Neural progenitor cell (in vitro differentiated cells): ENCODE data around the gene USP10. TPM values are rescaled to one million over a fixed set of nuclear protein-coding genes. Genes with fewer than 3 reads are reported as not detected.
A peak's percentile ranks its signal among the peaks of the same experiment; 100 is the strongest.

ENCODE experiments used
- DNase-seq: peaks from one replicate; pipeline ENCODE4 v3.0.0-alpha.2; 2016; ENCODE audit warnings: low spot score
- H2AFZ ChIP-seq: fragments of 200-600 bp; sonication (generic); replicated peaks from 2 replicates; pipeline ENCODE4 v1.6.1; 2016; ENCODE audit warnings: antibody characterized with exemption
- H3F3A ChIP-seq: fragments of 200-600 bp; sonication (generic); 2 replicates; pipeline ENCODE4 v1.6.1; 2016; ENCODE audit warnings: antibody characterized with exemption, low read depth
- H3K27ac ChIP-seq: fragments of 200-600 bp; sonication (generic); 2 replicates; pipeline ENCODE4 v1.5.1; 2016; ENCODE audit warnings: mild to moderate bottlenecking
- H3K27me3 ChIP-seq: fragments of 200-600 bp; sonication (generic); 2 replicates; pipeline ENCODE4 v1.6.1; 2016; ENCODE audit warnings: mild to moderate bottlenecking, moderate library complexity
- H3K36me3 ChIP-seq: fragments of 200-600 bp; sonication (generic); 2 replicates; pipeline ENCODE4 v1.5.1; 2016
- H3K4me1 ChIP-seq: fragments of 200-600 bp; sonication (generic); 2 replicates; pipeline ENCODE4 v1.6.1; 2016; ENCODE audit warnings: mixed run types
- H3K4me2 ChIP-seq: fragments of 200-600 bp; sonication (generic); 2 replicates; pipeline ENCODE4 v1.6.1; 2016
- H3K4me3 ChIP-seq: fragments of 200-600 bp; sonication (generic); 2 replicates; pipeline ENCODE4 v1.5.1; 2016
- H3K79me2 ChIP-seq: fragments of 200-600 bp; sonication (generic); 2 replicates; pipeline ENCODE4 v1.6.1; 2016; ENCODE audit warnings: low read depth
- H3K9ac ChIP-seq: fragments of 200-600 bp; sonication (generic); 2 replicates; pipeline ENCODE4 v1.6.1; 2016
- H3K9me3 ChIP-seq: fragments of 200-600 bp; sonication (generic); 2 replicates; pipeline ENCODE4 v1.5.1; 2016; ENCODE audit warnings: low read depth
- H4K20me1 ChIP-seq: fragments of 200-600 bp; sonication (generic); 2 replicates; pipeline ENCODE4 v1.6.1; 2016; ENCODE audit warnings: low read depth
- H3K27ac Mint-ChIP-seq: 3 replicates; pipeline ENCODE4 v1.8.0; 2021; ENCODE audit warnings: mixed read lengths
- H3K27me3 Mint-ChIP-seq: 2 replicates; pipeline ENCODE4 v1.8.0; 2022; ENCODE audit warnings: low read depth, mild to moderate bottlenecking, inconsistent platforms, moderate library complexity, mixed read lengths; ENCODE audit not compliant: insufficient read depth
- H3K36me3 Mint-ChIP-seq: 3 replicates; pipeline ENCODE4 v1.8.0; 2021; ENCODE audit warnings: mixed read lengths
- H3K4me1 Mint-ChIP-seq: 3 replicates; pipeline ENCODE4 v1.8.0; 2021; ENCODE audit warnings: mixed read lengths
- H3K4me3 Mint-ChIP-seq: 3 replicates; pipeline ENCODE4 v1.8.0; 2021; ENCODE audit warnings: mild to moderate bottlenecking, moderate library complexity, mixed read lengths
- H3K9me3 Mint-ChIP-seq: 3 replicates; pipeline ENCODE4 v1.8.0; 2020; ENCODE audit warnings: mixed read lengths
- CTCF ChIP-seq: fragments of 200-600 bp; sonication (generic); IDR thresholded peaks from 2 replicates; pipeline ENCODE4 v1.5.1; 2017; ENCODE audit warnings: antibody characterized with exemption, mild to moderate bottlenecking
- EZH2 ChIP-seq: fragments of 200-600 bp; sonication (generic); IDR thresholded peaks from 2 replicates; pipeline ENCODE4 v1.6.1; 2017; ENCODE audit warnings: antibody characterized with exemption, mild to moderate bottlenecking, moderate library complexity
- EZH2phosphoT487 ChIP-seq: fragments of 200-600 bp; sonication (generic); IDR thresholded peaks from 2 replicates; pipeline ENCODE4 v1.6.1; 2017; ENCODE audit warnings: antibody characterized with exemption
- total RNA-seq: library from RNA; depleted of rRNA; stranded (reverse); fragments of >200 nt; gene quantifications from 2 replicates; pipeline ENCODE4 v1.2.3, GENCODE V29; 2015; ENCODE audit warnings: low replicate concordance

USP10 gene
- total RNA-seq, 1 donor from 2014 or later, result 130 TPM

GRCh38 chr16:84826558-84826941, 126.8 kb downstream of the USP10 start:
- no peak overlapping the region for H3K27ac Mint-ChIP-seq
- H3F3A ChIP-seq, result no peaks in the 10 kb centered on the region
- no peaks in the 10 kb centered on the region for H3K9me3 ChIP-seq
- H3K27me3 ChIP-seq, result peaks cover 27% of the 10 kb centered on the region
- no peaks in the 10 kb centered on the region for H3K79me2 ChIP-seq
- no peak overlapping the region for H3K4me3 ChIP-seq
- H4K20me1 ChIP-seq, result no peaks in the 10 kb centered on the region
- H3K4me1 ChIP-seq, result no peaks in the 10 kb centered on the region
- H3K9ac ChIP-seq, result no peak overlapping the region
- no peak for DNase-seq
- TF ChIP-seq EZH2 (no peak), CTCF (no peak), EZH2phosphoT487 (no peak)
- peaks cover 47% of the 10 kb centered on the region for H3K4me1 Mint-ChIP-seq
- no peak overlapping the region for H3K4me3 Mint-ChIP-seq
- H3K36me3 ChIP-seq, result no peaks in the 10 kb centered on the region
- peaks cover 25% of the 10 kb centered on the region for H3K27me3 Mint-ChIP-seq
- H2AFZ ChIP-seq, result no peak overlapping the region
- H3K4me2 ChIP-seq, result no peak overlapping the region
- H3K27ac ChIP-seq, result no peak overlapping the region
- no peaks in the 10 kb centered on the region for H3K36me3 Mint-ChIP-seq
- no peaks in the 10 kb centered on the region for H3K9me3 Mint-ChIP-seq

GRCh38 chr16:84827131-84827574, 127.4 kb downstream of the USP10 start:
- TF ChIP-seq CTCF (no peak), EZH2 (no peak), EZH2phosphoT487 (no peak)
- Histone ChIP-seq H3K9me3 (no peaks in the 10 kb centered on the region), H3K4me1 (no peaks in the 10 kb centered on the region), H3K27me3 (peaks cover 21% of the 10 kb centered on the region), H2AFZ (no peak overlapping the region), H3K79me2 (no peaks in the 10 kb centered on the region), H4K20me1 (no peaks in the 10 kb centered on the region), H3K9ac (no peak overlapping the region), H3K36me3 (no peaks in the 10 kb centered on the region), H3K27ac (no peak overlapping the region), H3K4me3 (no peak overlapping the region), H3K4me2 (no peak overlapping the region), H3F3A (no peaks in the 10 kb centered on the region)
- peaks cover 28% of the 10 kb centered on the region for H3K27me3 Mint-ChIP-seq
- no peaks in the 10 kb centered on the region for H3K36me3 Mint-ChIP-seq
- H3K9me3 Mint-ChIP-seq, result no peaks in the 10 kb centered on the region
- peaks cover 49% of the 10 kb centered on the region for H3K4me1 Mint-ChIP-seq
- H3K27ac Mint-ChIP-seq, result peak overlapping the region; percentile 95
- H3K4me3 Mint-ChIP-seq, result peak overlapping the region; percentile 58
- DNase-seq, result no peak

GRCh38 chr16:84827897-84828296, 128.1 kb downstream of the USP10 start:
- no peaks in the 10 kb centered on the region for H3K79me2 ChIP-seq
- H3K4me3 ChIP-seq, result no peak overlapping the region
- H3K36me3 ChIP-seq, result no peaks in the 10 kb centered on the region
- peaks cover 48% of the 10 kb centered on the region for H3K4me1 Mint-ChIP-seq
- H3K4me3 Mint-ChIP-seq, result no peak overlapping the region
- H2AFZ ChIP-seq, result no peak overlapping the region
- H3K36me3 Mint-ChIP-seq, result no peaks in the 10 kb centered on the region
- no peaks in the 10 kb centered on the region for H3K4me1 ChIP-seq
- peaks cover 27% of the 10 kb centered on the region for H3K27me3 Mint-ChIP-seq
- H3F3A ChIP-seq, result no peaks in the 10 kb centered on the region
- no peak overlapping the region for H3K27ac Mint-ChIP-seq
- H3K9me3 ChIP-seq, result no peaks in the 10 kb centered on the region
- no peaks in the 10 kb centered on the region for H3K9me3 Mint-ChIP-seq
- H3K4me2 ChIP-seq, result no peak overlapping the region
- H3K9ac ChIP-seq, result no peak overlapping the region
- no peak for TF ChIP-seq EZH2
- TF ChIP-seq EZH2phosphoT487, result no peak
- no peak for TF ChIP-seq CTCF
- no peaks in the 10 kb centered on the region for H4K20me1 ChIP-seq
- H3K27ac ChIP-seq, result no peak overlapping the region
- peaks cover 14% of the 10 kb centered on the region for H3K27me3 ChIP-seq
- no peak for DNase-seq

GRCh38 chr16:84828322-84828721, 128.5 kb downstream of the USP10 start:
- Histone ChIP-seq H4K20me1 (no peaks in the 10 kb centered on the region), H3K36me3 (no peaks in the 10 kb centered on the region), H3K4me3 (no peak overlapping the region), H2AFZ (no peak overlapping the region), H3K9me3 (no peaks in the 10 kb centered on the region), H3K9ac (no peak overlapping the region), H3K27me3 (peaks cover 10% of the 10 kb centered on the region), H3K4me1 (no peaks in the 10 kb centered on the region), H3K27ac (no peak overlapping the region), H3K4me2 (no peak overlapping the region), H3F3A (no peaks in the 10 kb centered on the region), H3K79me2 (no peaks in the 10 kb centered on the region)
- TF ChIP-seq EZH2phosphoT487, result no peak
- no peak for TF ChIP-seq EZH2
- no peak for TF ChIP-seq CTCF
- no peak for DNase-seq
- H3K36me3 Mint-ChIP-seq, result no peaks in the 10 kb centered on the region
- peaks cover 23% of the 10 kb centered on the region for H3K27me3 Mint-ChIP-seq
- H3K4me1 Mint-ChIP-seq, result peaks cover 51% of the 10 kb centered on the region
- H3K9me3 Mint-ChIP-seq, result no peaks in the 10 kb centered on the region
- H3K4me3 Mint-ChIP-seq, result no peak overlapping the region
- no peak overlapping the region for H3K27ac Mint-ChIP-seq
